SH-SY5Y (cell line): ENCODE data around the gene POLD2.

ENCODE experiments used
- GATA2 ChIP-seq: IDR thresholded peaks from 2 replicates; pipeline ENCODE4 v1.6.1; 2011; ENCODE audit warnings: mild to moderate bottlenecking, low read depth, low read length
- GATA3 ChIP-seq: IDR thresholded peaks from 2 replicates; pipeline ENCODE4 v1.6.1; 2011; ENCODE audit warnings: low read depth, mild to moderate bottlenecking, low read length, moderate library complexity

DNA sequence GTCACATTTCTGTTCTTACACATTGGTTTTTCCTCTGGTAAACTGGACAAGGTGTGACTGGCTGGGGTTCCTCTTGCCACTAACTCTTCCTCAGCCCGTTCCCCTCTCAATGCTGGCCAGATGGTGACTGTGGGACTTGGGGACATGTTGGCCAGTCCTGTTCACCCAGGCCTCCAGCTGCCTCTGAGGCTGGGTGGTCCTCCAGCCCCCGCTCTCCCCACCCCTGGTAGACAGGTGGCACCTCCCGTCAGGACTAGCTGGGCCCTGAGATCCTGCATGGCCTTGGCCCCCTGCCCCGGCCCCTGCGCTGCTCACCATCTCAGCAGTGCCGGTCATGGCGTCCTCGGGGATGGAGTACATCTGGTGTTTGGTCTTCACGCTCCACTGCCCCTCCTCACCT, 28.6 kb upstream of the POLD2 start:
- no peak for TF ChIP-seq GATA2
- no peak for TF ChIP-seq GATA3
